RKO (cell line): ENCODE results near the gene PANX3.
A peak's percentile ranks its signal among the peaks of the same experiment; 100 is the strongest.

Experiments
- DNase-seq: peaks from one replicate; pipeline ENCODE4 v3.0.0-alpha.2; 2016; ENCODE audit warnings: low spot score

The PANX3 gene

GRCh38 chr11:124618863-124619262 is 7.6 kb downstream of the PANX3 start:
- peak; percentile 13 for DNase-seq

DNA sequence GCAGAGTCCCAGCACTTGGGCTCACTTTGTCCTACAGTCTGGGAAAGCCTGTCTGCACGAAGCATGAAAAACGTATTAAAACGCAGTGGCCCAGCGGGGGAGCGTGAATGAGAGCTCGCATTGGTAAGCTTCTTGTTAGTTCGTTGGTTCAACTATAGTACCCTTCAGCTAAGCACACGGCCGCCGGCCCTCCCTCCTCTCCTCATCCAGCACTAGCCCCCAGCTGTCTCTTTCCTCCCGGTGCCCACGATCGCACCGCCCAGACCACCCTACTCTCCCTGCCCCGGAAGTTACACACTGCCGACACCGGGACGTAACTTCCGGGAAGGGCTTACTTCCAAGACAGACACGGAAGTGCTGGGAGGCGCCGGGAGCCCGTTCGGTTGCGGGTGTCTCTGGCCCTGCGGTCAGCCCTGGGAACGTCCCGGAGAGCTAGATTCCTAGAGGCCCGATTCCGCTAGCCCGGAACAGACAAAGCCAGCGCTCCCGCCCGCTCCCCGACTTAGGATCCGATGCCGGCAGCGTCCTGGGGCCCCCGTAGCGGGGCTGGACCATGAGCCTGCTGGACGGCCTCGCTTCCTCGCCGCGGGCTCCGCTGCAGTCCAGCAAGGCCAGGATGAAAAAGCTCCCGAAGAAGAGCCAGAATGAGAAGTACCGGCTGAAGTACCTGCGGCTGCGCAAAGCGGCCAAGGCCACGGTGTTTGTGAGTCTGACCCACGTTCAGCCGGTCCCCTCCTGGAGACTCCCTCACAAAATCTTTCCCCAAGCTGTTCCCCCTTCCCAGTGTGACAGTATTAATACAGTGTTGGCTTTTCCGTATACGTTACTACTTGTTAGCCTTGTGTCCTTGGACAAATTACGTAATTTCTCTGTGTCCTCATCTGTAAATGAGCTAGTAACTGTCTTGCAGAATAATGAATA is 11.6 kb downstream of the PANX3 start, which contains the start of gene TBRG1:
Gene TBRG1, plus strand, starts transcription at position 334 of the 921 bp plus-strand sequence. Its CDS starts 220 bp downstream, at position 554.
- peak; percentile 90 for DNase-seq

- DNase-seq: peak; percentile 52
These were observed 12.8 kb downstream of the PANX3 start for GRCh38 chr11:124623861-124624525.

DNA sequence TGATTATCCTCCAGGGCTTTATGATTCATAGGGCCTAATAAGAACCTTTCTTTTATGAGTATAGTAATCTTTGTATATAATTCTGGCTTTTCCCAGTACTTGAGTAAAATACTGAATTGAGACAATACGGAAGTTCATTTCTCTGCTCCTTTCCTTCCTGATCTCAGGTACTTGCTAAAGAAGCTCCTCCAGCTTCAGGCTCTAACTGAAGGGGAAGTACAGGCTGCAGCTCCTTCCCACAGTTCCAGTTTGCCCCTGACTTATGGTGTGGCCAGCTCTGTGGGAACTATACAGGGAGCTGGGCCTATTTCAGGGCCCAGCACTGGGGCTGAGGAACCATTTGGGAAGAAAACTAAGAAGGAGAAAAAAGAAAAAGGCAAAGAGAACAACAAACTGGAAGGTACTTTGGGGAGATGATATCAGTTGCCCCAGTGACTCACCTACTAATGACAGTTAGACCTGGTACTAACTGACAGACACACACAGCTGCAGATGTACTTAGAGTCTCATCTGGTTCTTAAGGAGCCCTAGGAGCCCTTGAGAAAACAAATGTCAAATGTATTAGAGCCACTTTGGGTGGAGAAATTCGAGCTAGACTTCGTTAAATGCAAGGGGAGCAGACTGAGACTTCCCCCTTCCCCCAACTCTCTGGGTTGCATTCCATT is 14.4 kb downstream of the PANX3 start:
- DNase-seq: no peak

DNA sequence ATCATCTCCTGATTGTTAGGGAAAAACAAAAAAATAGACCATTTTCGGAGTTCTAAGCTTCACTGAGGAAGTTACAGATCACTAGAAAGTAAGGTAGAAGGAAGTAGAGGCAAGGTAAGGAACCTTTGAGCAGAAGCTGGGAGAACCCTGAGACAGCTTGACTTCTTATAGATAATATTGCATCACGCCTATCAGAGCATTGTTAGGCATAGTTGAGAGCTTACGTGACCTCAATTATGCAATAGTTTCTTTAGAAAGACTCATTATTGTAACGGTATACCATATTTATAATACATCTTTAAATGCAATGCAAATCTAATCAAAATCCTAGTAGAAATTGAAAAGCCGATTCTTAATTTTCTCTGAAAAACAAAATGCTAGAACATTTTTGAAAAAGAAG is 16.3 kb downstream of the PANX3 start:
- no peak for DNase-seq

- DNase-seq: no peak
These were observed 18.7 kb downstream of the PANX3 start for GRCh38 chr11:124629961-124630360.

GRCh38 chr11:124633355-124633754 is 22.1 kb downstream of the PANX3 start:
- DNase-seq: peak; percentile 34

DNA sequence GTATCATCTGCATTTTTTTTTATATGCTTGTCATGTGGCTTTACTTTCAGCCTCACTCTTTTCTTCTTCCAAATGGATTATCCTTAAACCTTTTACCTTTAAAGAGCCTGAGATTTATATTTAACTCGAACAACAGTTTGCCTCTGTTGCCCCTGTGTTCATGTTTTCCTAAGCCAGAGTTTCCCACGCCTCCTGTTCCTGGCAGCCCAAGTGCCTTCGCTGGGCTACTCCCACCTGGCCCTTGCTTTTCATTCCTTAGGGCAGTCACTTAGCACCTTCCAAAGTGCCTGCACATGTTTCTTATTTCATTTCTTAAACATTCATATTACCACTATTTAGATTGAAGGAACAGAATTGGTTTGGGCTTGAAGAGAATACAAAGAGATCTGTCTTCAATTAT is 24.7 kb downstream of the PANX3 start:
- no peak for DNase-seq

- DNase-seq: no peak
These were observed 27.3 kb downstream of the PANX3 start for GRCh38 chr11:124638500-124638899.

GRCh38 chr11:124639186-124639585 is 28.0 kb downstream of the PANX3 start:
- DNase-seq: no peak

- DNase-seq: peak; percentile 32
These were observed 29.4 kb downstream of the PANX3 start for GRCh38 chr11:124640666-124641065.

- no peak for DNase-seq
These were observed 31.4 kb downstream of the PANX3 start for GRCh38 chr11:124642628-124643027.

DNA sequence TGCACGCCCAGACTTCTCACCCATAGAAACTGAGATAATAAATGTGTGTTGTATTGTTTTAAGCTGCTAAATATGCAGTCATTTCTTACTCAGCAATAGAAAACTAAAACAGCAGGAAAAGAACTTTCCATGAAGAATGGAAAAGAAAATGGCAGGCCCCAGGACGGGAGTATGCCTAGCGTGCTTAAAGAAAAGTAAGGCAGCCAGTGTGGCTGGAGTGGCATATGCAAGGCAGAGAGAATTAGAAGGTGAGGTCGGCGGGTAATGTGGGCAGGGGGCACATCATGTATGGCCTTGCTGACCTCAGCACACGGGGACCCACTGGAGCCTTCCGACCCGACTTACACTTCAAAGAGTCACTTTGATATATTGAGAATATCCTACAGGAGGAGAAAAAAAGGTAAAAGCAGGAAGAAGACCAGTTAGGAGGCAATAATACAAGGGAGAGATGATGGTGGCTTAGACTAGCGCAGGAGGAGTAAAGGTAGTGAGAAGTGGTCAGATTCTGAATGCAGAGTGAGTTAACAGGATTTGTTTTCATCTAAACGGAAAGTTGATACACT is 31.9 kb downstream of the PANX3 start:
- no peak for DNase-seq

GRCh38 chr11:124643605-124644425 is 32.6 kb downstream of the PANX3 start:
- no peak for DNase-seq

GRCh38 chr11:124644426-124645280 is 33.4 kb downstream of the PANX3 start:
- DNase-seq: peak; percentile 87

GRCh38 chr11:124646148-124646547 is 34.9 kb downstream of the PANX3 start:
- DNase-seq: no peak

- no peak for DNase-seq
These were observed 37.4 kb downstream of the PANX3 start for GRCh38 chr11:124648610-124649009.

- DNase-seq: no peak
These were observed 45.8 kb downstream of the PANX3 start for GRCh38 chr11:124656774-124657630.

- no peak for DNase-seq
These were observed 46.7 kb downstream of the PANX3 start for GRCh38 chr11:124657904-124658303.
